Measurements from ENCODE around the gene XPO6. TPM values are rescaled to one million over a fixed set of nuclear protein-coding genes. Genes with fewer than 3 reads are reported as not detected.

Gene XPO6
- total RNA-seq, 5 donors from 2014 or later (not counting 1 experiment from before 2014, with no cell fraction given): 355 to 403 (median 391) TPM

DNA sequence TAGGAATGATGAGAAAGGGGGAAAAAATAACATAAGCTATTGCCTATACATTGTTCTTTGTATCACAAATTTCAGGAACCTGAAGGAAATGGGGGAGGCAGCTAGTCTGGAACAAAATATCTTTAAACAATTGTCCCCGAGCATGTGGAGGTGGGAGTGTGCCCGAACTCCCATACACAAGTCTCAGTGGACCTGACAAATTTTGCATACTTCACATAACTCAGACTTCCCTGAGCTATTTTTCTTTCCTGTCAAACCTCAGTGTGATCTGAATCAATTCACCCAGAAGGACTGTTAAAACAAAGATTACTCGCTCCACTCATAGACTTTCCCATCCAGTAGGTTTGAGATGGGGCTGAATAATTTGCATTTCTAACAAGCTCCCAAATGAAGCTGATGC lies 1.6 kb upstream of the XPO6 start:
- ATAC-seq (replicated peaks in 1 of 4) (no peak), DNase-seq (no peak)
- H3K36me3 ChIP-seq (ENCODE audit: control insufficient read depth in 2 of 2, extremely low read depth in 1 of 2, insufficient read depth in 1 of 2, low read length in 1 of 2): peaks cover 0 to 6% of the 10 kb centered on the region in 2 donors
- peaks cover 22 to 36% of the 10 kb centered on the region in 2 experiments for H3K4me1 ChIP-seq (ENCODE audit: control insufficient read depth in 1 of 2, extremely low read depth in 1 of 2, insufficient read depth in 2 of 2, low read length in 2 of 2)
- Mint-ChIP-seq H3K4me1 (peaks cover 20 to 26% (median 24%) of the 10 kb centered on the region in 3 donors), H3K27ac (peak overlapping the region in 1 of 2 donors; percentile 12), H3K9me3 (peaks cover 0 to 3% (median 2%) of the 10 kb centered on the region in 3 donors), H3K4me3 (peak overlapping the region in 1 of 3 donors; percentile 24), H3K36me3 (peaks cover 7% of the 10 kb centered on the region), H3K27me3 (no peaks in the 10 kb centered on the region)
- H3K9me3 ChIP-seq: no peaks in the 10 kb centered on the region
- ChIA-PET CTCF (interaction anchor here in 1 of 2 donors (0.8 to 2.7 kb wide), 5 partner anchors 19 to 80 kb away, joined by 3 to 12 read pairs (median 6); no protein-coding TSS in a partner anchor), POLR2A (interaction anchor here (0.5 to 0.7 kb wide), 3 partner anchors 26 to 803 kb away, joined by 4 read pairs; no protein-coding TSS in a partner anchor)
- H3K27ac ChIP-seq (ENCODE audit: low read length): no peak overlapping the region
- no peak overlapping the region for H3K4me3 ChIP-seq (ENCODE audit: control insufficient read depth in 1 of 2, extremely low read depth in 1 of 2, low read length in 1 of 2)
- no peaks in the 10 kb centered on the region for H3K27me3 ChIP-seq (replicated peaks in 1 of 2; ENCODE audit: control insufficient read depth in 2 of 2, extremely low read depth in 1 of 2, insufficient read depth in 2 of 2, low read length in 1 of 2)
- WGBS (ENCODE audit: insufficient coverage): no CpG with 5 or more reads among the region's 3 CpGs

DNA sequence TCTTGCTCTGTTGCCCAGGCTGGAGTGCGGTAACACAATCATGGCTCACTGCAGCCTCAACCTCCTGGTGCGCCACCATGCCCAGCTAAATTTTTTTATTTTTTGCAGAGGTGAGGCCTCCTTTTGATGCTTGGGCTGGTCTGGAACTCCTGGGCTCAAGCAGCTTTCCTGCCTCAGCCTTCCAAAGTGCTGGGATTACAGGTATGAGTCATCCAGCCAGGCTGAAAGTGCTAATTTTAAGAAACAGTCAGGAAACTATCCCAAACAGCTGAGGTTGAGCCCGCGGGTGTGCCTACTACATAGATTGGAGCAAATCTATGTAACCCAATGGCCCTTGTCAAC lies 738 bp upstream of the XPO6 start:
- Histone ChIP-seq H3K9me3 (no peaks in the 10 kb centered on the region), H3K4me1 (ENCODE audit: control insufficient read depth in 1 of 2, extremely low read depth in 1 of 2, insufficient read depth in 2 of 2, low read length in 2 of 2) (peaks cover 24 to 37% of the 10 kb centered on the region in 2 experiments), H3K27ac (ENCODE audit: low read length) (peak overlapping the region; percentile 20), H3K36me3 (ENCODE audit: control insufficient read depth in 2 of 2, extremely low read depth in 1 of 2, insufficient read depth in 1 of 2, low read length in 1 of 2) (peaks cover 0 to 13% of the 10 kb centered on the region in 2 donors), H3K4me3 (ENCODE audit: control insufficient read depth in 1 of 2, extremely low read depth in 1 of 2, low read length in 1 of 2) (peak overlapping the region in 1 of 2 donors; percentile 43), H3K27me3 (replicated peaks in 1 of 2; ENCODE audit: control insufficient read depth in 2 of 2, extremely low read depth in 1 of 2, insufficient read depth in 2 of 2, low read length in 1 of 2) (no peaks in the 10 kb centered on the region)
- H3K4me1 Mint-ChIP-seq: peaks cover 23 to 35% (median 31%) of the 10 kb centered on the region in 3 donors
- H3K9me3 Mint-ChIP-seq: peaks cover 0 to 3% (median 2%) of the 10 kb centered on the region in 3 donors
- DNase-seq (no peak), ATAC-seq (replicated peaks in 1 of 4) (no peak)
- H3K4me3 Mint-ChIP-seq: peak overlapping the region; percentile 77 to 83 (median 78)
- no peak overlapping the region for H3K27ac Mint-ChIP-seq
- WGBS (ENCODE audit: insufficient coverage): 93% methylated on average over 4 of the region's 4 CpGs
- H3K36me3 Mint-ChIP-seq: peaks cover 9% of the 10 kb centered on the region
- ChIA-PET CTCF (interaction anchor here in 1 of 2 donors (1.1 to 2.7 kb wide), 3 partner anchors 20 to 75 kb away, joined by 3 to 12 read pairs (median 7); no protein-coding TSS in a partner anchor), POLR2A (interaction anchor here in 1 of 2 donors (0.5 kb wide), 1 partner anchor 67 kb away, joined by 3 read pairs; no protein-coding TSS in a partner anchor)
- H3K27me3 Mint-ChIP-seq: no peaks in the 10 kb centered on the region

DNA sequence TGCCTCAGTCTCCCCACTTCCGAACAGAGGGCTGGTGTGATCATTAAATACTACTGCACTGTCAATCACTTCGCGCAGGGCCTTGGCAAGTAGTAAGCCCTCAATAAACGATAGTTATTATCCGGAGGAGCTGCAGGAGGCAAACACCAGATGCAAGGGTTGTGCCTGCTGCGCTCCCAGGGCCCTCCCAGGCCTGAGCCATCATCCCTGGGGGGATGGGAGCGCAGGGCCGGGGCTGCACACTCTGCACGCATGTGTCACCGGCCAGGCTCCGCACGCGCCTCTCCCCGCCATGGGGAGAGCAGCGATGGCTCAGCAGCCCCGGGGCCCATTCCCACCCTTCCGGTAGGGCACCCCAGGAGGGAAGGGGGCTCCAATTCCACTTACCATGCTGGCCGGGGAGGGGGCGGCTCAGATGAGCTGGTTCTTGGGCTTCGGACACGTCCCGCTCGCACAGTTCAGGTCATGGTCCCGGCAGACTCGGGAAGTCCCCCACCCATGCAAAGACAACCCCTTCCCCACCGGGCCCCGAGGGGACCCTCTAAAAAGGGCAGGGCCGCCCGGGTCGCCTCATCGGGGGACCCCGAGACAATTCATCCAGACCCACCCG lies 681 bp downstream of the XPO6 start:
- peaks cover 34 to 44% (median 44%) of the 10 kb centered on the region in 3 donors for H3K4me1 Mint-ChIP-seq
- no peaks in the 10 kb centered on the region for H3K27me3 ChIP-seq (replicated peaks in 1 of 2; ENCODE audit: control insufficient read depth in 2 of 2, extremely low read depth in 1 of 2, insufficient read depth in 2 of 2, low read length in 1 of 2)
- peak overlapping the region; percentile 60 for H3K27ac ChIP-seq (ENCODE audit: low read length)
- H3K4me1 ChIP-seq (ENCODE audit: control insufficient read depth in 1 of 2, extremely low read depth in 1 of 2, insufficient read depth in 2 of 2, low read length in 2 of 2): peaks cover 24 to 46% of the 10 kb centered on the region in 2 experiments
- ATAC-seq (replicated peaks in 1 of 4) (peak; percentile 41 to 63 (median 48)), DNase-seq (peak in 34 of 35 experiments; percentile 23 to 72 (median 39))
- peaks cover 12% of the 10 kb centered on the region for H3K36me3 Mint-ChIP-seq
- peak overlapping the region; percentile 78 to 90 (median 86) for H3K4me3 Mint-ChIP-seq
- peaks cover 0 to 24% of the 10 kb centered on the region in 2 donors for H3K36me3 ChIP-seq (ENCODE audit: control insufficient read depth in 2 of 2, extremely low read depth in 1 of 2, insufficient read depth in 1 of 2, low read length in 1 of 2)
- no peaks in the 10 kb centered on the region for H3K9me3 ChIP-seq
- CTCF ChIA-PET: interaction anchor here in 1 of 2 donors (0.7 to 2.7 kb wide), 7 partner anchors 9 to 72 kb away, joined by 3 to 12 read pairs (median 6); no protein-coding TSS in a partner anchor
- WGBS (ENCODE audit: insufficient coverage): 0% methylated on average over 17 of the region's 33 CpGs
- H3K4me3 ChIP-seq (ENCODE audit: control insufficient read depth in 1 of 2, extremely low read depth in 1 of 2, low read length in 1 of 2): peak overlapping the region; percentile 89 to 93
- H3K9me3 Mint-ChIP-seq: peaks cover 0 to 3% (median 2%) of the 10 kb centered on the region in 3 donors
- POLR2A ChIA-PET: interaction anchor here (0.8 to 1.0 kb wide), 3 partner anchors 17 to 27 kb away, joined by 3 to 5 read pairs (median 4); no protein-coding TSS in a partner anchor
- no peaks in the 10 kb centered on the region for H3K27me3 Mint-ChIP-seq
- H3K27ac Mint-ChIP-seq: peak overlapping the region; percentile 44 to 90

DNA sequence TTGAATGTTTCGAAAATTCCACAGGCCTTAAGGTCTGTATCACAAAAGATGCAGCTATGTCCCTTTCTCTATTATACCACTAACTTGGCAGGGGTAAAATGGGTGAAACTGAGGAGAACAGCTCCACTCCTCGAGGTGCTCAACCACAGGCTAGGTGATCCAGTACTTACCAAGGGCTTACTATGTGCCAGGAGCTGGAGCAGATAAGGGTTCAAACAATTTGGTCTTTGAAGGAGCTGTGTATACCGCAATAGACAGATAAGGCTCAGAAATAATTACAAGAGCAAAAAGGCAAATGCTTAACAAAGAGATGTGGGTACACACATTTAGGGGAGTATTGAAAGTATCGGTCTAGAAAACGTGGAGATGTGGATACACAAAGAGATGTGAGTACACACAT lies 1.5 kb downstream of the XPO6 start:
- CTCF ChIA-PET: interaction anchor here (0.7 to 2.1 kb wide), 9 partner anchors 16 to 104 kb away, joined by 3 to 14 read pairs (median 4); no protein-coding TSS in a partner anchor
- Mint-ChIP-seq H3K36me3 (peaks cover 14% of the 10 kb centered on the region), H3K4me1 (peaks cover 36 to 46% (median 44%) of the 10 kb centered on the region in 3 donors), H3K9me3 (peaks cover 0 to 3% (median 2%) of the 10 kb centered on the region in 3 donors), H3K4me3 (peak overlapping the region; percentile 78 to 90 (median 86)), H3K27ac (peak overlapping the region; percentile 44 to 90), H3K27me3 (no peaks in the 10 kb centered on the region)
- peaks cover 24 to 53% of the 10 kb centered on the region in 2 experiments for H3K4me1 ChIP-seq (ENCODE audit: control insufficient read depth in 1 of 2, extremely low read depth in 1 of 2, insufficient read depth in 2 of 2, low read length in 2 of 2)
- H3K27me3 ChIP-seq (replicated peaks in 1 of 2; ENCODE audit: control insufficient read depth in 2 of 2, extremely low read depth in 1 of 2, insufficient read depth in 2 of 2, low read length in 1 of 2): no peaks in the 10 kb centered on the region
- WGBS (ENCODE audit: insufficient coverage): 0% methylated on average over 3 of the region's 5 CpGs
- H3K27ac ChIP-seq (ENCODE audit: low read length): peak overlapping the region; percentile 60
- DNase-seq (no peak), ATAC-seq (replicated peaks in 1 of 4) (no peak)
- peak overlapping the region; percentile 89 to 93 for H3K4me3 ChIP-seq (ENCODE audit: control insufficient read depth in 1 of 2, extremely low read depth in 1 of 2, low read length in 1 of 2)
- no peaks in the 10 kb centered on the region for H3K9me3 ChIP-seq
- peaks cover 0 to 31% of the 10 kb centered on the region in 2 donors for H3K36me3 ChIP-seq (ENCODE audit: control insufficient read depth in 2 of 2, extremely low read depth in 1 of 2, insufficient read depth in 1 of 2, low read length in 1 of 2)
- POLR2A ChIA-PET: interaction anchor here (0.8 to 1.1 kb wide), 6 partner anchors 17 to 88 kb away, joined by 3 to 8 read pairs (median 4); no protein-coding TSS in a partner anchor

DNA sequence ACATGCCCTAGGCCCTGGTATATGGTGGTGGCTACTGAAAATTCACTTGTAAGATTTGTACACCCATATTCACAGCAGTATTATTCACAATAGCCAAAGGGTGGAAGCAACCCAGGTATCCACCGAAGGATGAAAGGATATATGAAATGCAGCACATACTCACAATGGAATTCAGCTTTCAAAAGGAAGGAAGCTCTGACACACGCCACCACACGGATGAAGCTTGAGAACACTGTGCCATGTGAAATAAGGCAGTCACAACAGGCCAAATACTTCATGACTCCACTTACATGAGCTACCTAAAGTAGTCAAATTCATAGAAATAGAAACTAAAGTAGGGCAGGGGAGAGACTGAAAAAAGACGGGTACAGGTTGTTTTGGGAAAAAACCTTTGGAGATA lies 2.9 kb downstream of the XPO6 start:
- ChIA-PET POLR2A (interaction anchor here (0.6 to 1.0 kb wide), 6 partner anchors 15 to 691 kb away, joined by 3 to 9 read pairs (median 6); no protein-coding TSS in a partner anchor), CTCF (interaction anchor here (0.7 to 1.7 kb wide), 8 partner anchors 15 to 70 kb away, joined by 3 to 9 read pairs (median 4); no protein-coding TSS in a partner anchor)
- Histone ChIP-seq H3K36me3 (ENCODE audit: control insufficient read depth in 2 of 2, extremely low read depth in 1 of 2, insufficient read depth in 1 of 2, low read length in 1 of 2) (peaks cover 0 to 46% of the 10 kb centered on the region in 2 donors), H3K27me3 (replicated peaks in 1 of 2; ENCODE audit: control insufficient read depth in 2 of 2, extremely low read depth in 1 of 2, insufficient read depth in 2 of 2, low read length in 1 of 2) (no peaks in the 10 kb centered on the region), H3K4me1 (ENCODE audit: control insufficient read depth in 1 of 2, extremely low read depth in 1 of 2, insufficient read depth in 2 of 2, low read length in 2 of 2) (peaks cover 27 to 64% of the 10 kb centered on the region in 2 experiments), H3K4me3 (ENCODE audit: control insufficient read depth in 1 of 2, extremely low read depth in 1 of 2, low read length in 1 of 2) (peak overlapping the region in 1 of 2 donors; percentile 41), H3K9me3 (no peaks in the 10 kb centered on the region), H3K27ac (ENCODE audit: low read length) (no peak overlapping the region)
- Mint-ChIP-seq H3K4me1 (peaks cover 36 to 46% (median 44%) of the 10 kb centered on the region in 3 donors), H3K36me3 (peaks cover 14% of the 10 kb centered on the region), H3K4me3 (peak overlapping the region; percentile 78 to 90 (median 79)), H3K27ac (peak overlapping the region; percentile 84 to 86), H3K27me3 (no peaks in the 10 kb centered on the region), H3K9me3 (peaks cover 0 to 3% (median 2%) of the 10 kb centered on the region in 3 donors)
- no CpG with 5 or more reads among the region's 4 CpGs for WGBS (ENCODE audit: insufficient coverage)
- DNase-seq (no peak), ATAC-seq (replicated peaks in 1 of 4) (no peak)

DNA sequence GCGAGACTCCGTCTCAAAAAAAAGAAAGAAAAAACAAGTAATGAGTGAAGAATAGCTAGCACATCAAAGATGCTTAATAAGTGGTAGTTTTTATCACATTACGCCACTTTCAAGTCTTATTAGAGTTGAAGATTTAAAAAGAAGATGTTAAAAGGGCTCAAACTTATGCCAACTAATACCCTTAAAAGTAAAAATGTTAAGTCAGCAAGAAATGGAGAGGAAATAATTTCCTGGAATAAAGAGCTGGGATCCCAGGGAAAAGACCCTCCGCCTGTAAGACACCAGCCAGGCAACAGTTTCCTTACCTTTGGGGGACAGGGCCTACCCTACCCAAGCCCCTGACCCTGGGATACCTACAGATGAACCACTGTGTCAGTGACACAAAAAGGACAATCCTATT lies 3.6 kb downstream of the XPO6 start:
- no peak for ATAC-seq (replicated peaks in 1 of 4)
- Mint-ChIP-seq H3K9me3 (peaks cover 0 to 3% (median 2%) of the 10 kb centered on the region in 3 donors), H3K27ac (peak overlapping the region; percentile 27 to 86), H3K36me3 (peaks cover 14% of the 10 kb centered on the region), H3K27me3 (no peaks in the 10 kb centered on the region), H3K4me1 (peaks cover 36 to 46% (median 44%) of the 10 kb centered on the region in 3 donors), H3K4me3 (peak overlapping the region in 2 of 3 donors; percentile 52 to 78)
- WGBS (ENCODE audit: insufficient coverage): 100% methylated on average over 1 of the region's 4 CpGs
- Histone ChIP-seq H3K36me3 (ENCODE audit: control insufficient read depth in 2 of 2, extremely low read depth in 1 of 2, insufficient read depth in 1 of 2, low read length in 1 of 2) (peaks cover 0 to 52% of the 10 kb centered on the region in 2 donors), H3K9me3 (no peaks in the 10 kb centered on the region), H3K27me3 (replicated peaks in 1 of 2; ENCODE audit: control insufficient read depth in 2 of 2, extremely low read depth in 1 of 2, insufficient read depth in 2 of 2, low read length in 1 of 2) (no peaks in the 10 kb centered on the region), H3K27ac (ENCODE audit: low read length) (no peak overlapping the region), H3K4me3 (ENCODE audit: control insufficient read depth in 1 of 2, extremely low read depth in 1 of 2, low read length in 1 of 2) (no peak overlapping the region), H3K4me1 (ENCODE audit: control insufficient read depth in 1 of 2, extremely low read depth in 1 of 2, insufficient read depth in 2 of 2, low read length in 2 of 2) (peaks cover 27 to 70% of the 10 kb centered on the region in 2 experiments)
- ChIA-PET CTCF (interaction anchor here (0.7 to 1.7 kb wide), 4 partner anchors 14 to 64 kb away, joined by 3 to 9 read pairs (median 6); no protein-coding TSS in a partner anchor), POLR2A (interaction anchor here in 1 of 2 donors (0.6 to 1.0 kb wide), 2 partner anchors 15 to 101 kb away, joined by 3 to 6 read pairs; no protein-coding TSS in a partner anchor)
- DNase-seq: no peak

Data from T-cell (primary cell).